Activated naive CD4-positive, alpha-beta T cell treated with anti-CD3 and anti-CD28 coated beads, Interleukin-2, amount 50 U/mL, for 16 hours (primary cell): Measurements from ENCODE around the gene EIF4ENIF1.
"Not testable (repeated sequence)": the region's sequence is repeated elsewhere in the genome, so short reads cannot be mapped to it uniquely, and the experiment has no call there.

ENCODE experiments used
- DNase-seq: peaks from one replicate; pipeline ENCODE4 v3.0.0-alpha.2; 2020

Gene EIF4ENIF1

DNA sequence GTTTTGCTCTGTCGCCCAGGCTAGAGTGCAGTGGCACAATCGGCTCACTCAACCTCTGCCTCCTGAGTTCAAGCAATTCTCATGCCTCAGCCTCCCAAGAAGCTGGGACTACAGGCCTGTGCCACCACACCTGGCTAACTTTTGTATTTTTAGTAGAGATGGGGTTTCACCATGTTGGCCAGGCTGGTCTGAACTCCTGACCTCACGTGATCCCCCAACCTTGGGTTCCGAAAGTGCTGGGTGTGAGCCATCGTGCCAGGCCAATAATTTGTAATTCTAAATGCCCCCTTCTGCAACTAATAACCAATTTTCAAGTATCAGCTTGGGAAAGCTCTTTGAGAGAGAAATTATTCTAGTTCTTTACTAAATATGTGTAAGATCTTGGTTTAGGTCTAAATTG is 3.7 kb upstream of the EIF4ENIF1 start:
- not testable (repeated sequence) for DNase-seq

DNA sequence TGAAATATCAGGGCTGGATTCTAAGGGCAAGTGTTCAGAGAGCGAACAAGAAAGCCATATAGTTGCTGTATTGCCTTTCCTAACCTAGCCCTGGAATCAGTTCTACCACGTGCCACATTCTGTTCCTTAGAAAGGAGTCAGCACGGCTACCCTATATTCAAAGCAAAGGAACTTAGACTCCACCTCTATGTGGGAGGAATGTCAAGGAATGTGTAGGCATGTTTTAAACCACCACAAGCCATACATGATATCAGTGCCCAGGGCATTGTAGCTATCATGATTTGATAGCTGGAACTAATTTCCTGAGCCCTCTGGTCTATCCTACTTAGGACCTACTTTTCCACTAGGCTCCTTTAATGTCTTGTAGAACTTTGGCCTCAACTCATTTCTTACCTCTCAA is 2.5 kb upstream of the EIF4ENIF1 start:
- no peak for DNase-seq

DNA sequence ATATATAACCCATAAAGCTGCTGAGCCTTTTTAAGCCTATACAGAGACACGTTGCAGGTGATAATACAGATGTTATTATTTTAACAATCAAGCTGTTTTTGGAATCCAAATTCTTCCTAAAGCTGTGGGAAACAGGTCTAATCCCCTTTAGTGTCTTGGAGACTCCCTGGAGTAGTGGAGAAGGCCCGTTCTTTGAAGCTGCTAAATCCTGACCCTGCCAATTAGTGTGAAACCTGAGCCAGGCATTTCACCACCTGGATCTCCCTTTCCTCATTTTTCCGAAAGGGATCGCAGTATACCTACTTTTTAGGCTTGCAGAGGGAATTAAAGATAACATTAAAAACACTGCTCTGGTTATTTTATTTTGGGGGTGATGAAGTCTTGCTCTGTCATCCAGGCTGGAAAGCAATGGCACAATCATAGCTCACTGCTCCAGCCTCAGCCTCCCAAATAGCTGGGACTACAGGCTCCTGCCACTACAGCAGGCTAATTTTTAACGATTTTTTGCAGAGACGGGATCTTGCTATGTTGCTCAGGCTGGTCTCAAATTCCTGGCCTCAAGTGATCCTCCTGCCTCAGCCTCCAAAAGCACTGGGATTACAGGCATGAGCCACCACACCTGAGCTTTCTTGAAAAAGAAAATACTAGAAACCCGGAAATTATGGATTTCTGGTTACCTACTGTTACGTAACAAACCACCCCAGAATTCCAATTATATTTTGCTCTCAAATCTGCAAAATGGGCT is 1.7 kb upstream of the EIF4ENIF1 start:
- DNase-seq: no peak

DNA sequence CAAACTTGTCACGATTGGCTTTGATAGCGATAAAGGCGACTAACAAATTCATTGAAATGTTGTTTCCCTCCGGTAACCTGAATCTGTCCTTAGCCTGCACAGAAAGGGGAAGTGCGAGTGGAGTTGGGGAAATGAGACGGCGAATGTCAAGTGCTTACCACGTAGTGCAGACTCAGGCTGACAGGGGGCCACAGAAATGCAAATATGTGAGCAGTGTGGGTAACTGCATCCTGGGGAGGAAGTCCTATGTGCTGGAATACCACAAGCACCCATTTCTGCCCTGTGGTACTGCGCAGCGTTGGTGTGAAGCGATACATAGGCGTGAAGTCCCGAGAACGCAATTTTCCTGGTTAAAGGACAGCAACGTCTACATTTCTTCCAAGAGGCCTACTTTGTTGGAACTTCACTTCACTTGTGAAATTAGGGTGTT is 869 bp upstream of the EIF4ENIF1 start:
- DNase-seq: peak; percentile 49

DNA sequence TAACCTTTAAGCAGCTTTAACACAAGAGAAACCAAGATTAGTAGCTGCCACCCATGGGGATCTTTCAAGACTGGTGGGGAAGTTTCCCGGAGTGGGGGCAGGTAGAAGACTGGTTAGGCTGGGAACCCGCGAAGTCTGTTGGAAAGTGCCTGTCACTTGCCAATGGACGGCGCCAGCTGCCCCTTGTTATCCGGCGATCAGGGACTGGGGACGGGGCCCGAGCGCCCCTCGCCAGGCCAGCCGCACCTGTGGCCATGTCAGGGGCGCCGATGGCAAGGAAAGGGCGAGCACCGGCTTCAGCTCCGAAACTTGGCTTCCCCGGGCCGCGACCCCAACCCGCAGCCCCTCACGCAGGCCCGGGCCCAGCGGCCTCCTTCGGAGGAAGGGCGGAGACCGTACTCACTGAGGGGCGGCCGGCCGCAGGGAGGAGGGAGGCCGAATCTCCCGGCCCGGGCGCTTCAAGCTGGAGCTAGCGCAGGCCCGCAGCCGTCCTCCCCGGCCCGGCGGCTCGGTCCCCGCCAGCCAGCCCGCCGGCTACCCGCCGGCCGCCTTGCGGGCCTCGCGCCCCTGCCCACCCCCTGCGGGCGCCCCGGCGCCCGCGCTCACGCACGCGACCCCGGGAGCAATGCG is 539 bp downstream of the EIF4ENIF1 start:
- DNase-seq: peak; percentile 26

DNA sequence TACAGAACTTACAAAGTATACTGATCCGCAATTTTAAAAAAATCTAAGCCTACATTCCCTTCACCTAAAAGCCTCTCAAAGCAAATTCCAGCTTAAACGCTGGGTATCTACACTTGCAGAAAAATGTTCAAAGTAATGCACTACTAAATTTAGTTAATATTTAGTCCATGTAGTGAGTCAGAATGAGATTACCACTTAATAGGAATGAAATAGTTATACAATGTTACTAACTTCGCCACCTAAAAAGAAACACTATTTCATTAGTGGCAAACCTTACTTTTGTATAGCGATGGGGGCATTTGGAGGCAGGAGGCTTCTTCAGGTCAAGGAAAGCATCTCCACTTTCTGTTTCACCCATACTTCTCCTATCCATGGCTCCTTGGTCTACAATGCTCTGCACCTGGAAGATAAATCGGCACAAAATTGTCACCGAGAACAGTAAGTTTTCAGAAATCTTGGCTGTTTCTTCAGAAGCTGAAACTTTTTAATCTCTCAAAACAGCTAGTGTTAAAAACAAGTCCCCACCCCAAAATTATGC is 1.2 kb downstream of the EIF4ENIF1 start:
- no peak for DNase-seq

DNA sequence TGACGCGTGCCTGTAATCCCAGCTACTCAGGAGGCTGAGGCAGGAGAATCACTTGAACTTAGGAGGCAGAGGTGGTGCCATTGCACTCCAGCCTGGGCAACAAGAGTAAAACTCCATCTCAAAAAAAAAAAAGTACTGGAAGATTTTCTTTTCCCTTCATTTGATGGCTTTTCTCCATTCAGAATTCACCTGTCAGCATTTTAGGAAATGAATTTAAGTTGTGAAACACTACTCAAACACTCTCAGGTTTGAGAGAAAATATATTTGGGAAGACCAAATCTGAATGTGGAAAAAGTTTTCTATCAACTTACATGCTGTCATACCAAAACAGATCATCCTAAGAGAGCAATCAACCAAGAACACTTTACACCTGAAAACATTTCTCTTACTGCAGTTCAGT is 2.7 kb downstream of the EIF4ENIF1 start:
- no peak for DNase-seq

DNA sequence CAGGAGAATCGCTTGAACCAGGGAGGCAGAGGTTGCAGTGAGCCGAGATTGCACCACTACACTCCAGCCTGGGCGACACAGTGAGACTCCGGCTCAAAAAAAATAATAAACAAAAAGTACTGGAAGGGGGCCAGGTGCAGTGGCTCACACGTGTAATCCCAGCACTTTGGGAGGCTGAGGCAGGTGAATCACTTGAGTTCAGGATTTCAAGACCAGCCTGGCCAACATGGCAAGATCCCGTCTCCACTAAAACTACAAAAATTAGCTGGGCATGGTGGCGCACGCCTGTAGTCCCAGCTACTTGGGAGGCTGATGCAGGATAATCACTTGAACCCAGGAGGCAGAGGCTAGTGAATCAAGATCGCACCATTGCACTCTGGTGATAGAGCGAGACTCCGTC is 3.3 kb downstream of the EIF4ENIF1 start:
- not testable (repeated sequence) for DNase-seq

DNA sequence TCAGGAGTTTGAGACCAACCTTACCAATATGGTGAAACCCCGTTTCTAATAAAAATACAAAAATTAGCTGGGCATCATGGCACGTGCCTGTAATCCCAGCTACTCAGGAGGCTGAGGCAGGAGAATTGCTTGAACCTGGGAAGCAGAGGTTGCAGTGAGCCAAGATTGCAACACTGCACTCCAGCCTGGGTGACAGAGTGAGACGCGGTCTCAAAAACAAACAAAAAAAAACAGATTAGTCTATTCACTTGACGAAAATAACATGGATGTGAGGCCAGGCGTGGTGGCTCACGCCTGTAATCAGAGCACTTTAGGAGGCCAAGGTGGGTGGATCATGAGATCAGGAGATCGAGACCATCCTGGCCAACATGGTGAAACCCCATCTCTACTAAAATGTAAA is 7.2 kb downstream of the EIF4ENIF1 start:
- not testable (repeated sequence) for DNase-seq

DNA sequence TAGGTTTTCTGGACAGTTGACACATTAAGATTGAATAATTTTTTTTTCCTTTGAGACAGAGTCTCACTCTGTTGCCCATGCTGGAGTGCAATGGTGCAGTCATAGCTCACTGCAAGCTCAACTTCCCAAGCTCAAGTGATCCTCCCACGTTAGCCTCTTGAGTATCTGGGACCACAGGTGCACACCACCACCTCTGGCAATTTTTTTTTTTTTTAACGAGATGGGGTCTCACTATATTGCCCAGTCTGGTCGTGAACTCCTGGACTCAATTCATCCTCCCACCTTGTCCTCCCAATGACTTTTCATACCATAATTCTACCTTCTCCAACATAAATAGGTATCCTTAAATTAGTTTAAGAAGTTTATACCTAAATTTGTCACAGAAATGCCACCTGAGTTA is 8.5 kb downstream of the EIF4ENIF1 start:
- no peak for DNase-seq

DNA sequence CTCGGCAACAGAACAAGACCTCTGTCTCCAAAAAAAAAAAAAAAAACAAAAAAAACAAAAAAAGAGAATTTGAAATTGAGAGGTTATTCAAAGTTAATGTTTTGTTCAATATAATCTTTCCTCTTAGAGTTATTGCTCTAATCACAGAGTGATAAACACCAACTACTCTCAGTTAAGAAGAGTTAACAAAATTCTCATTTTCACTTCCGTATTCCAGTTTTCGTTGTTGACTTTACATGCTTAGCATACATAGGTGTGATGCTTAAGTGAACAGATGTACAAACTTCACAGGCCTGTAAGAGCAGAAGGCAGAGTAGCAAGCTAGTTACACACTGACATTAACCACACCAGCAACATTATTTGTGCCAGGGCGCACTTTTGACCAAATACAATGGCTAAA is 12.3 kb downstream of the EIF4ENIF1 start:
- no peak for DNase-seq

DNA sequence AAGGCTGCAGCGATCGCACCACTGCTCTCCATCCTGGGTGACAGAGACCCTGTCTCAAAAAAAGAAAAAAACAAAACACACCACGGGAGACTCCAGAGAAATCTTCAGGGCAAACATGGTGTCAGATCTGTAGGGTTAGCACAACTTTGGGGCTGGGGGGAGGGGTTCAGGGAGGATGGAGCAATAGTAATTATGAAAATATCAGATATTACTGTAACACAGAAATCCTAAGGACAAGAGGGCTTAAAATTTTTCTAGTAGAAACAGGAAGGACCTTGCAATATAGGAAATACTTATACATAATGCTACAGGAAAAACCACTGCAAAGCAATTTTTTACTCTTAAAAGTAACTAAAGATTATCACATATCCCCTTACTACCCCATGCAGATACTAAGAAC is 13.8 kb downstream of the EIF4ENIF1 start:
- no peak for DNase-seq

DNA sequence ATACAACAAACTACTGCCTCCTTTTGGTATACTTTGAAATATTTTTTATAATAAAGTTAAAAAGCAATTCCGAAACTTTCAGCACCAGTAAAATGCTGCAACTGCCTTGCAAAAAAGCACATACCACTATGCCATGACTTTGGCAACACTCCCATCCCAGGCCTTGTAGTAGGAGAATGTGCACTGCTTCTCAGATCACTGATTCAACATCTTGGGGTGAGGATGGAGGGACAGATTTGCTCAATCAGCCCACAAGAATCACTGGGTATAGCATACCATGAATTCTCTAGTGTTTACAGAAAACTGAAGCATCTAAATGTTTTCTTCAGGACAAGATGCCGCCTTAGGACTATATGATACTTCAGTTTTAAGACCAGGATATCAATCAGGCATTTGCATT is 14.9 kb downstream of the EIF4ENIF1 start:
- DNase-seq: no peak

DNA sequence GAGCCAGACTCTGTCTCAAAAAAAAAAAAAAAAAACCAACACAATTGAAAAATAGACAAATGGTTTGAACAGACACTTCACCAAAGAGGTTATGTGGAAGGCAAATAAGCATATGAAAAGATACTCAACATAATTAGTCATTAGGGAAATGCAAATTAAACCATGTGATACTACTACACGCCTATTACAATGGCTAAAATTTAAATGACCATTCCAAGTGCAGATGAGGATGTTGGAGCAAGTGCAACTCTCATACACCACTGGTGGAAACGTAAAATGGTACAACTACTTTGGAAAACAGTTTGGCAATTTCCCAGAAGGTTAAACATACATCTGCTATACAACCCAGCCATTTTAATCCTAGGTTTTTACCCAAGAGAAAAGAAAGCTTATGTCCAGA is 24.3 kb downstream of the EIF4ENIF1 start:
- no peak for DNase-seq

DNA sequence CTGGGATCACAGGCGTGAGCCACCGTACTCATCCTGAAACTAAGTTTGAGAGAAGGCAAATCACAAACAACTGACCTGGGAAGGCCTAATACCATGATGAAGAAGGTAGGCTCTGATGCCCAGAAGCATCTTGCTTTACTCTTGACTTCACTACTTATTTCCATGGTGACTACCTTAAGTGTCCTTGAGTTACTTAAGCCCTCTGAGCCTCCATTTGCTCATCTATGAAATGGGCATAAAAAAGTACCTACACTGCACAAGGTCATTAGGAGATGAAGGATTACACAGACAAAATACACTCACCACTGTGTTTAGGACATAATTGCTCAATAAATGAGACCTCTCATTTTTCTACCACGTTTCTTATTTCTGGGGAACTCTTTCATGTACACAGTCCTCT is 27.9 kb downstream of the EIF4ENIF1 start:
- no peak for DNase-seq

DNA sequence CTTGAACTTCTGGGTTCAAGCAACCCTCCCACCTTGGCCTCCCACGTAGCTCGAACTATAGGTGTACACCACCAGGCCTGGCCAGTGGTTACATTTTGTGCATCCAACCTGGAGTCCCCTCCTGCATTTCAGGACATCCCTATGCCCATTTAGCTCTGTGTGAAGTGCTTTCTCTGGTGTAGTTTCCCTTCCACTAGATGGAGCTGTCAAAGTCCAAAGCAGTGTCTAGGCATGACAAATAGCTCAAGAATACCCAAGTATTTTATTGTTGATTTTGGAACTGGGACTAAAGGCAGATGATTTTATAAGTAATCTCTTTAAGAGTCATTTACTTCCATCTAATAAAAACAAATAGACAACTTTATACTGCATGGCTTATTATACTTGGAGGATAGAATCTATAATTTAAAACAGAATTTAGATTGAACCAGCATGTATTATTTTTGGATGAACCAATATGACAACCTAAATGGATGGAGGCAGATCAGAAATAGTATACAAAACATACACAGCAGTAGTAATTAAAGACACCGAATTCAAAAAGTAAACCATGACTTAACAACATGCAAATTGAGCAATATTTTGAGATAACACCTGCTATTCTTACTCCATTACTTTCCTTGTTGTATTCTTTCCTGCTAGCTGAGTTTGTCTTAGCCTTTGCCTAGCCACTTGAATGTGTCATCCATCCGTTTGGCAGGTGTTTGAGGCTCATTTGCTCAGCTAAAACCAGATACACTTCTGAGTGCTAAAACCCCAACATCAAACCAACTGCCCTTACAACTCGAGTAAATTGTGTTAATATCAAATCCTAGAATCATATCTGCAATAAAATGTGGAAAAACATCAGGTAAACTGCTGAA is 37.7 kb downstream of the EIF4ENIF1 start:
- DNase-seq: no peak

DNA sequence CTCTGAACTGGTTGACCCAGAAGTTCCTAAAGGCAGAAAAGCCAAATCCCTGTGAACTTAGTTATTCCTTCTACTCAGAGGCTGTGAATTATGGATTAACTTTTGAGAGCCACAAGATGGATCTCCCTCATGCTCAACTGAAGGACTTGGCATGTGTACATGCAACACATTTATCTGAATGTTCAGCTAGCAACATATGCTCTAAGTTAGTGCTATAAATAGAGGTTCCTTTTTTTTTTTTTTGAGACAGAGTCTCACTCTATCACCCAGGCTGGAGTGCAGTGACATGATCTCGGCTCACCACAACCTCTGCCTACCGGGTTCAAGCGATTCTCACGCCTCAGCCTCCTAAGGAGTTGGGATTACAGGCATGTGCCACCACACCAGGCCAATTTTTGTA is 40.1 kb downstream of the EIF4ENIF1 start:
- DNase-seq: no peak

DNA sequence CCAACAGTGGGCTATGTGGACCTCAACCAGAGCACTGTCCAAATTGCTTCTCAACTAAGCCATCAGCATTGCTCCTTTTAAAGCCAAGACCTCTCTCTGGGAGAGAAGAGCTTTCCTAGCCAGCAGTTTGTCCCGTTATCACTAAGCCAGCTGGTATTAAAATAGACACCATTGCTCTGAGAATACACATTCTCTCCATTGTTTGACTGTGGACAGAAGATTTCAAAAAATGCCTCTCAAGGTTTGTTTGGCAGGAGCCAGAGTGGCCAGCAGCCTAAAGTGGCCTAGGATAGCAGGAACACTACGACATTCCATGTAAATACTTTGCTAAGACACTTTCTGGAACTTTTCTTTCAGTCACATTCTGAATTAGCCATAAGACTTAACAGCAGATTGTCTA is 41.3 kb downstream of the EIF4ENIF1 start:
- DNase-seq: no peak

DNA sequence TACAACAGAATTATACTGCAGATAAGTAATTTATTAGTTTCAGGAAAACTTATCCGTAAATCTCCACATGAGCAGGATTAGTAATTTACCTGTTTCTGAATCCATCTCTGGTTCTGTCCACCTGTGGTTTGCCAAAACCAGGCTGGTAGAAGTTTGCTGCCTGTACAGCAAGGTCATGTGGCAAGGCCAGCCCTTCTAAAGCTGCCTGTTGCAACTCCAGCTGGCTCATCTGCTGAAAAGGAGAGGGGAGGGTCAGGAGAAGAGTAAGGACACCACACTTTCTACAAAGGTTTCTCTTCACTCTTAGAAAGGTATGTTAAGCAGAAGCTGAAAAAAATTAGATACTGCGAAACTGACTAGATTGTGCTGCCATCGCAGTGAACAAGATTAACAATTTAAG is 42.3 kb downstream of the EIF4ENIF1 start:
- DNase-seq: no peak

DNA sequence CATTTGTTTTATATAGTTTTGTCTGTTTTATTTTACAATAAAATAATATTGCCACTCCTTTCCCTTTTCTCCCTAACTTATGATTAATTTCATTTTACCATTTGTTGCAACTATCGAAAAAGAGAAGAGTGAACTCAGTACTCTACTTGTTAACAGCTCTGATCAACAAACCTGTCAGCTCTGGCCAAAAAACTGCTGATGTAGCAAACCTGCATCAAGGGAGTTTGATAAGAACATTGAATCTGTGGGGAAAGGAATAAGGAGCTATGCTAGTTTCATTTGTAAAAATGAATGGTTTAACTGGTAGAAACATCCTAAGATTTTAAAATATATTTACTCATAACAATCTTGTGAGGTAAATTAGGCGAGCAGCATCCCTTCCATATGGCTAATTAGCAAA is 42.9 kb downstream of the EIF4ENIF1 start:
- no peak for DNase-seq

DNA sequence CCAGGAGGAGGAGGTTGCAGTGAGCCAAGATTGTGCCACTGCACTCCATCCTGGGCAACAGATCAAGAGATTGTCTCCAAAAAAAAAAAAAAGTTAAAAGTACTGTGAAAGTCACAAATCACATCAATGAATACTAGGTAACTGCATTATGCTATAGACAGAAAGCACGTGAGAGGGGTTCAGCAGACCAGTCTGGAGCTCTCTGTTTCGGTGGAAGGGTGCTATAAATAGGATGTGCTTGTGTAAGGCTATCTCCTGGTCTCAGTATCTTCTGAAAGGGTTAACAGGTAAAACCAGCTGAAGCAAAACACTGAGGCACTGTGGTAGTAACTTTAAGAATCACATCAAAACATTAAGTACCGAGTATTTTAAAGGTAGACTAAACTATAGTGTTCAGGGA is 43.4 kb downstream of the EIF4ENIF1 start:
- DNase-seq: no peak

DNA sequence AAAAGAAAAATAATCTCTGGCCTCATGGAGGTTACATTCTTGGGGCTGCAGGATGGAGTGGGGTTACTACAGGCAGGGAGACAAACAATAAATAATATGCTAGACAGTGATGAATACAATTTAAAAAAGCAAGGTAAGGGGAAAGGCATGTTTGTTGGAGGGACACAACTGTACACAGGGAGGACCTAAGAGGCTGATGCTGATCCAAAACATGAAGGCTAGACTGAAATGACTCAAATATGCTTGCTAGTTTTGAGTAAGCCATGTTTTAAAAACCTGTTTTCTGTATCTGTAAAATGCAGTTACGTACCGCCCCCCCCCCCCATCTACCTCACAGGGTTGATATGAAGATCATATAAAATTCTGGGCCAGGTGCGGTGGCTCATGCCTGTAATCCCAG is 44.0 kb downstream of the EIF4ENIF1 start:
- no peak for DNase-seq

DNA sequence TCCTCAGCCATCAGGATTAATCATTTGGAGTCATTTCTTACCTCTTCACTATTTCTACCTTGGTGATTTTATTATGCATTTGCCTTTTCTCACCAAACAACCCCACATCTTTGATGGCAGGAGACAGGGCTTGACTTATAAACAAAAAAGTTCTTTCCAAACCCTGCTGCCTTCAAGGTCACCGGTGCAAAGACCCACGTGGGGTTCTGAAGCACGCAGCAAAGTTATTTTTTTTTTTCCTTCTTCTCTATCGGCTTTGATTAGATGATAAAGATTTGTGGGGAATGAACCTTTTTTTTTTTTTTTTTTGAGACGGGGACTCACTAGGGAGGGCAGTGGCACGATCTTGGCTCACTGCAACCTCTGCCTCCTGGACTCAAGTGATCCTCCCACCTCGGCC is 46.1 kb downstream of the EIF4ENIF1 start:
- DNase-seq: no peak
